ENCODE measurements around the gene PNPLA6.

PNPLA6 gene

DNA sequence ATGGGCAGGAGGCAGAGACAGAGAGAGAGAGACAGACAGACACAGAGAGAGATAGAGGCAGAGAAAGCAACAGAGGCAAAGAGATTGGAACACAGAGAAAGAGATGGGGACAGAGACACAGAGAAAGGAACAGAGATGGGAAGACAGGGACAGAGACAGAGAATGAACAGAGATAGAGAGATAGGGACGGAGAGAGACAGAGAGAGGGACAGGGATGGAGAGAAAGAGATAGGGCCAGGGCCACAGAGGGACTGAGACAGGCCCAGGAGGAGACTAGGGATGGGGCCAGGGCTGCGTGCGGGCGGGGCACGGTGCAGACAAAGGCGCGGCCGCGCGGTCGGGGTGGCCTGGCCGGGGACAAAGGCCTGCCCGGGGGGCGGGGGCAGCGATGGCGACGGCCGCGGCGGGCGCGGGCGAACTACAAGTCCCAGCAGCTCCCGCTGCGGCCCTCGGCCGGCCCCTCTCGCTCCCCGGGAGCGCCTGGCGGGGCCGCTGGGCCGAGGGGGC is 19.8 kb upstream of the PNPLA6 start, which contains the start of gene ZNF358:
ZNF358 (plus strand) TSS at position 459 of the 507 bp plus-strand sequence. CDS start 3,140 bp downstream, outside the sequence.
- no peak for DNase-seq

DNA sequence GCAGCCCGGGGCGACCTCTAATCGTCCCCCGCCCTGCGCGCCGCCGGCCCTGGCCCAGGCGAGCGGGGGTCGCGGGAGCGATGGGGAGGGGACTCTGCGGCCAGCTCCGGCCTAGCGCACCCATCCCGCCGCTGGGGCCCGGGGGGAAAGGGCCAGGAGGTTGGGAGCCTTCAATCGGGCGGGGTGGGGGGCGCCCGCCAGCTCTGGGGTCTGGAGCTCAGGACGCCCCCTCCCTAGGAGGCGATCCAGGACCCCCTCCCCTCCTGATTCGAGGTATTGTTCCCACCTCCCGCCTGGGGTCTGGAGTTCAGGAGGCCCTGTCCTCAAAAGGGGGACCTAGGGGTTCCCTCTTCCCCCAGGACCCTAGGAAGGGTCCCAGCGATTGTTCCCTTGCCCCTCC is 19.2 kb upstream of the PNPLA6 start:
- no peak for DNase-seq

DNA sequence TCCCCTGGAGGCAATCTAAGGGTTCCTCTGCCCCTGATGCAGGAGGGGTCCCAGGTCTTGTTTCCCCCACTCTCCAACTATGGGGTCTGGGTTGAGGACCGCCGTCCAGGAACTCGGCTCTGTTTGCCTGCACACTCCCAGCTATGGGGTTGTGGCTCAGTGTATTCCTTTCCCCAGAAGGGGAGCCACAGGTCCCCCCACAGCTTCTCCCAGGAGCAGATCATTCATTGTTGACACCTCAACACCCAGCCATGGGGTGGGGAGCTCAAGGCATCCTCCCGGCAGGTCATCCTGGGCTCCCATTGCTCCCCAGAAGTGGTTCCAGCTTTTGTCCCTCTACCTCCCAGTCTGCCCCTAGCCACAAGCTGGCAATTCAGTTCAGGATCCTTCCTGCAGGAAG is 18.6 kb upstream of the PNPLA6 start:
- no peak for DNase-seq

DNA sequence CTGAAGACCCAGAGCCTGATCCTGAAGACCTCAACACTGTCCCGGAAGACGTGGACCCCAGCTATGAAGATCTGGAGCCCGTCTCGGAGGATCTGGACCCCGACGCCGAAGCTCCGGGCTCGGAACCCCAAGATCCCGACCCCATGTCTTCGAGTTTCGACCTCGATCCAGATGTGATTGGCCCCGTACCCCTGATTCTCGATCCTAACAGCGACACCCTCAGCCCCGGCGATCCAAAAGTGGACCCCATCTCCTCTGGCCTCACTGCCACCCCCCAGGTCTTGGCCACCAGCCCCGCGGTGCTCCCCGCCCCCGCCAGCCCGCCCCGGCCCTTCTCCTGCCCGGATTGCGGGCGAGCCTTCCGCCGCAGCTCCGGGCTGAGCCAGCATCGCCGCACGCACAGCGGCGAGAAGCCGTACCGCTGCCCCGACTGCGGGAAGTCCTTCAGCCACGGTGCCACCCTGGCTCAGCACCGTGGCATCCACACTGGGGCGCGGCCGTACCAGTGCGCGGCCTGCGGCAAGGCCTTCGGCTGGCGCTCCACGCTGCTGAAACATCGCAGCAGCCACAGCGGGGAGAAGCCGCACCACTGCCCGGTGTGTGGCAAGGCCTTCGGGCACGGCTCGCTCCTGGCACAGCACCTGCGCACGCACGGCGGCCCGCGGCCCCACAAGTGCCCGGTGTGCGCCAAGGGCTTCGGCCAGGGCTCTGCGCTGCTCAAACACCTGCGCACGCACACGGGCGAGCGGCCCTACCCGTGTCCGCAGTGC is 16.0 kb upstream of the PNPLA6 start:
- DNase-seq: no peak

DNA sequence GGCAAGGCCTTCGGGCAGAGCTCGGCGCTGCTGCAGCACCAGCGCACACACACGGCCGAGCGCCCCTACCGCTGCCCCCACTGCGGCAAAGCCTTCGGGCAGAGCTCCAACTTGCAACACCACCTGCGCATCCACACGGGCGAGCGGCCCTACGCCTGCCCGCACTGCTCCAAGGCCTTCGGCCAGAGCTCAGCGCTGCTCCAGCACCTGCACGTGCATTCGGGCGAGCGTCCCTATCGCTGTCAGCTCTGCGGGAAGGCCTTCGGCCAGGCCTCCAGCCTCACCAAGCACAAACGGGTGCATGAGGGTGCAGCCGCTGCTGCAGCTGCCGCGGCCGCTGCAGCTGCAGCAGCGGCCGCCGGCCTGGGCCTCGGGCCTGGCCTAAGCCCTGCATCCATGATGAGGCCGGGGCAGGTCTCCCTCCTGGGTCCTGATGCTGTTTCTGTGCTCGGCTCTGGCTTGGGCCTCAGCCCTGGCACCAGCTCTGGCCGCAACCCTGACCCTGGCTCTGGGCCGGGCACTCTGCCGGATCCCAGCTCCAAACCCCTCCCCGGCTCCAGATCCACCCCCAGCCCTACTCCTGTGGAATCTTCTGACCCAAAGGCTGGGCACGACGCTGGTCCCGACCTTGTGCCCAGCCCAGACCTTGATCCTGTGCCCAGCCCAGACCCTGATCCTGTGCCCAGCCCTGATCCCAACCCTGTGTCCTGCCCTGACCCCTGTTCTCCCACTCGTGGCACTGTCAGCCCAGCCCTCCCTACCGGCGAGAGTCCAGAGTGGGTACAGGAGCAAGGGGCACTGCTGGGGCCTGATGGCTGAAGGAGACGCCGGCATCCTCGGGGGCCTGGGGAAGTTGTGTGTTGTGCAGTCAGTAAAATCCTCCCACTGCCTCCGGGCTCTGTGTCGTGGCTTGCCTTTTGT is 15.1 kb upstream of the PNPLA6 start:
- DNase-seq: no peak

DNA sequence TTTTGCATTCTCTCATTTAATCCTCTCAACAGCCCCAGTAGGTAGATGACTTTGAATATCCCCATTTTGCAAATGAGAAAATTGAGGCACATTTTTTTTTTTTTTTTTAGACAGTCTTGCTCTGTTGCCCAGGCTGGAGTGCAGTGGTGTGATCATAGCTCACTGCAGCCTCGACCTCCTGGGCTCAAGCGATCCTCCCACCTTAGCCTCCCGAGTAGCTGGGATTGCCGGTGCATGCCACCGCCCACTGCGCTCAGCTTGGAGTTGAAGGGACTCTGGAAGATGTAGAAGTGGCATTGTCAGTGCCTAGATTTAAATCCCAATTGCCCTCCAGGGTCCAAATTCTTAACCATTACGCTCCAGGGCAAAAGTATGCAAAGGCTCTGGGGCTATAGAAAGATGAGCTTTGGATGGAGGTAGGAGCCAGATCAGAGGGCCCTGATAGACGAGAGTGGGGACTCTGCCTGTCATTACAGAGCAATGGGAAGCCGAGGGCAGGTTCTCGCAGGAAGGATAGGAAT is 13.9 kb upstream of the PNPLA6 start:
- no peak for DNase-seq

DNA sequence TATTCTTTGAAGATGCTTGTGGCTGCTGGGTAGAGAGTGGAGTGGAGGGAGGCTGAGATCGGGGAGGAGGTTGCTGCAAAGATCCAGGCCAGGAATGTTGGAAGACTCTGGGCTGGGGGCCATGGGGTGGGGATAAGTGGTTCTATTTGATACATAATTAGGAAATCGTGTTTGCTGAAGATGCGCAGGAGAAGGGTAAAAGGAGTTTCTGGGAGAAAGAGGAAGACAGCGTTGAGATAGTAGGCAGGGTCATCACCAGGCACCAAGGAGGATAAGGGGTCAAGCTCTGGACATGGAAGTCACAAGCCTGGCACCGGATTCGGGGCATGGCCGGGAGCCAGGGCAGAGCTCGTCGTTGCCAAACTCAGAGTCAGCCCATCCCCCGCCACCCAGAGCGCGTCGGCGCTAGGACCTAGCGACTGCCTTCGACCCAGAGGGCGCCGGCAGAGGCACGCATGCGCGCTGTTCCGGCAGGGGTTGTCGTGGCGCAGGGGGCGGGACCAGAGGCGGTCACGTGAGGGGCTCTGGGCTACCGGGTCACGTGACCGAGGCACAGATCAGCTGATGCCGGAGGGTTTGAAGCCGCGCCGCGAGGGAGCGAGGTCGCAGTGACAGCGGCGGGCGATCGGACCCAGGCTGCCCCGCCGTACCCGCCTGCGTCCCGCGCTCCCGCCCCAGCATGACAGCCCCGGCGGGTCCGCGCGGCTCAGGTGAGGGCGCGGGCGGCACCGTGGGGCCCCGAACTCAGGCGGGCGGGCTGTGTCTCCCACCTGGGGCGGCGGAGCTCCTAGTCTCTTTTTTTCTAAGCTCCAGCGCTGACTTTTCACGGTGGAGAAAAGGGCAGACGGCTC is 13.2 kb upstream of the PNPLA6 start, which contains the start of gene MCOLN1:
MCOLN1 (plus strand) TSS at position 553 of the 851 bp plus-strand sequence; CDS start at position 680, 127 bp downstream.
- peak; percentile 99 for DNase-seq

DNA sequence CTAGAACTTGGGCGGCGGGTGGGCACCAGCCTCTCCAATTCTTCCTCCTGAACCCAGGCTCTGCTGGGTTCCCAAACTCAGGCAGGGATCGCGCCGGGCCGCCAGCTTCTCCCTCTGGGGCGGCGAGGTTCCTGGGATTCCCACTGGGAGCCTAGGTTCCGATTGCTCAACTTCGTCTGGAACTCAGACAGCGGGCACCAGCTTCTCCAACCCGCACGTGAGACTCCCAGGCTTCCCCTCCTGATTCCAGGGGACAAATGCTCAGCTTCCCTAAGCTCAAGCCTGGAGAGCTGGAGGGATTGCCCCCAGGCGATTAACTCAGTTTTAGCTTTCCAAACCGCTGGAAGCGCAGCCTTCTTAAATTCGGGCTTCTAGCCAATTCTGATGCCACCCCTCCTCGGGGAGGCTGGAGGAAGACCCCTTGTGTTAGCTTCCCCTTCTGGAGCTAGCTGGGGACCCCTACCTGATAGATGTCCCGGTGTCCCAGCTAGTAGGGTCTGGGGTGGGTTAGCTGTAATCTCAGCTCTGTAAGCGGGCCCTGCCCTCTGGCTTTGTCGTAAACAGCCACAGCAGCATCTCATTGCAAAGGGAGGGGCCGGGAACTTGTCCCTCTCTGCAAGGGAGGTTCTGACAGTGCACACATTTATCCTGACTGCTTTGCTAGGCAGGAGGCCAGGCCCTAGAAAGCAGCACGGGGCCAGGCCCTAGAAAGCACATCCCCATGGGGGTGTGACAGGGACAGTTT is 12.4 kb upstream of the PNPLA6 start:
- DNase-seq: no peak

DNA sequence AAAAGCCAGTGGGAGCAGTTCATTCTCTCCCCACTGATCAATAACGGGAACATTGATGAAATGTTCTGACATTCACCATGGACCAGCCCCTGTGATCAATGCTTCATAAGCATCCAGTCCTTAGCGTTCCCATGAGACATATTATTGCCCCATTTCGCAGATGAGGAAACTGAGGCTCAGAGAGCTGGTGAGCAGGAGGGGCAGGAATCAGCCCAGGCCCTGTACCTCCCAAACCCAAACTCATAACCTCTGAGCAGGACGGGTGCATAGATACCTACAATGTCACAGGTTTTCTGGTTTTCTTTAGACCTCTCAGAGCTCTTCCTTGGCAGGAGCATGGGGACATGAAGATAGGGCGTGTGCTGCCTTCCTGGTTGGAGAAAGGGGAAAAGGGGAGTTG is 11.0 kb upstream of the PNPLA6 start:
- DNase-seq: no peak

DNA sequence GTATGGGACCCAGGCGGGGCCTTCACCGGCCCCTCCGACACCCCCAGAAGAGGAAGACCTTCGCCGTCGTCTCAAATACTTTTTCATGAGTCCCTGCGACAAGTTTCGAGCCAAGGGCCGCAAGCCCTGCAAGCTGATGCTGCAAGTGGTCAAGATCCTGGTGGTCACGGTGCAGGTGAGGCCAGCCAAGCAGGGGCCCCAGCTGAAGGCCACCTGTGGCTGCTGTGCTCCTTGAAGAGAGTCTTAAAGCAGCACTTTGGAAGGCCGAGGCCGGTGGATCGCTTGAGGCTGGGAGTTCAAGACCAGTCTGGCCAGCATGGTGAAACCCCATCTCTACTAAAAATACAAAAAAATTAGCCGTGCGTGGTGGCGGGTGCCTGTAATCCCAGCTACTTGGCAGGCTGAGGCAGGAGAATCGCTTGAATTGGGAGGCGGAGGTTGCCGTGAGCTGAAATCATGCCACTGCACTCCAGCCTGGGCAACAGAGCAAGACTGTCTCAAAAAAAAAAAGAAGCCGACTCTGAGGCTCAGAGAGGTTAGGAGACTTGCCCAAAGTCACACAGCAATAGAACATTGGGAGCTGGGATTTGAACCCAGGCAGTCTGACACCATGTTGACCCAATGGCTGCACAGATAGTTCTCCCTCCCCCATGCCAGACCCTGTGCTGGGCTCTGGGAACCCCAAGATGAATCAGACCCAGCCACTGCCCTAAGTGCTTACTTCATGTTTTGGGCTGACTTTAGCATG is 10.4 kb upstream of the PNPLA6 start:
- no peak for DNase-seq

DNA sequence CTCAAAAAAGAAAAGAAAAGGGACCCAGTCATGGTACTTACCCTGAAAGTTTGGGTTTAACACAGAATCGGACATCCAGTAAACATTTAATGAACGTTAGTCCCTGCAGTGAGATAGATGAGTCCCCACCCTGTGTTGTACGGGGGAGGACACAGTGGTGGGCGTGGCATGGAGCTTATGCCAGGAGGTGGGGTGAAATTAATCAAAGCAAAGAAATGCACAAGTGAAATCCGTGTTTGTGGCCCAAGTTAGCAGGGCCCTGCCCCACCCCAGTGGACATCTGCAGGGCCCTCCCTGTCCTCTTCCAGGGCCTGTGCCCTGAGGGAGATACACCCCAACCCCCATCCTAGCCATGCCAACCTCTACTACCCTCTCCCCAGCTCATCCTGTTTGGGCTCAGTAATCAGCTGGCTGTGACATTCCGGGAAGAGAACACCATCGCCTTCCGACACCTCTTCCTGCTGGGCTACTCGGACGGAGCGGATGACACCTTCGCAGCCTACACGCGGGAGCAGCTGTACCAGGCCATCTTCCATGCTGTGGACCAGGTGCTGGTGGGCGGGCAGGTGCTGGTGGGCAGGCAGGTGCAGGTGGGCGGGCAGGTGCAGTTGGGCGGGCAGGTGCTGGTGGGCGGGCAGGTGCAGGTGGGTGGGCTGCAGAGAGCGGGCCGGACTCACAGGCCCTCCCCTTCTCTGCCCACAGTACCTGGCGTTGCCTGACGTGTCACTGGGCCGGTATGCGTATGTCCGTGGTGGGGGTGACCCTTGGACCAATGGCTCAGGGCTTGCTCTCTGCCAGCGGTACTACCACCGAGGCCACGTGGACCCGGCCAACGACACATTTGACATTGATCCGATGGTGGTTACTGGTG is 9.2 kb upstream of the PNPLA6 start:
- DNase-seq: no peak

DNA sequence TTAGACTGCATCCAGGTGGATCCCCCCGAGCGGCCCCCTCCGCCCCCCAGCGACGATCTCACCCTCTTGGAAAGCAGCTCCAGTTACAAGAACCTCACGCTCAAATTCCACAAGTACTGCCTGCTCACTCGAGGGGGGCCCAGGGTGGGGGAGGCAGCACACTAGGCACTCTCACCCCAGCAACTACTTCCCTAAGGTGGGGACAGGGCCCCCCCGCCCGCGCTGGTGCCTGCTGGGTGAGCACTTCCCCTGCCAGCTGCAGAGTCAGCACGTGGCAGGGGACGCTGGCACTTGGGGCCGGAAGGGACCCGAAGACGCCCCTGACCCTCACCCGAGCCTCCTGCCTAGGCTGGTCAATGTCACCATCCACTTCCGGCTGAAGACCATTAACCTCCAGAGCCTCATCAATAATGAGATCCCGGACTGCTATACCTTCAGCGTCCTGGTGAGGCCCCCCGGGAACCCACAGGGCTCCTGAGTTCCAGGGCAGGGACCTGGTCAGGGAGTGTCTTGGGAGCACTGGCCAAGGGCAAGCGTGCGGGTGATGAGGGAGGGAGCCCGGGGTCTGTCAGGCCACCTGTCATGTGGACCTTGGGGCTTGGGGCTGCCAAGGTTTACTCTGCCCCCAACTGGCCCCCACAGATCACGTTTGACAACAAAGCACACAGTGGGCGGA is 7.9 kb upstream of the PNPLA6 start:
- no peak for DNase-seq

DNA sequence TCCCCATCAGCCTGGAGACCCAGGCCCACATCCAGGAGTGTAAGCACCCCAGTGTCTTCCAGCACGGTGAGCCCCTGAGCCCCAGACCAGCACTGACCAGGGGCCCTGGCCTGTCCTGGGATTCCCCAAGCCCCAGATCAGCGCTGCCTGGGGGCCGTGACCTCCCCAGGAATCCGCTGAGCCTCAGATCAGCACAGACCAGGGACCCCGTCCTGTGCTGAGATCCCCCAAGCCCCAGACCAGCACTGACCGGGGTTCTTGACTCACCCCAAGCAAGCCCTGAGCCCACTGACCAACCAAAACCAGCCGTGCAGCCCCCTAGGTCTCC is 7.4 kb upstream of the PNPLA6 start:
- no peak for DNase-seq

DNA sequence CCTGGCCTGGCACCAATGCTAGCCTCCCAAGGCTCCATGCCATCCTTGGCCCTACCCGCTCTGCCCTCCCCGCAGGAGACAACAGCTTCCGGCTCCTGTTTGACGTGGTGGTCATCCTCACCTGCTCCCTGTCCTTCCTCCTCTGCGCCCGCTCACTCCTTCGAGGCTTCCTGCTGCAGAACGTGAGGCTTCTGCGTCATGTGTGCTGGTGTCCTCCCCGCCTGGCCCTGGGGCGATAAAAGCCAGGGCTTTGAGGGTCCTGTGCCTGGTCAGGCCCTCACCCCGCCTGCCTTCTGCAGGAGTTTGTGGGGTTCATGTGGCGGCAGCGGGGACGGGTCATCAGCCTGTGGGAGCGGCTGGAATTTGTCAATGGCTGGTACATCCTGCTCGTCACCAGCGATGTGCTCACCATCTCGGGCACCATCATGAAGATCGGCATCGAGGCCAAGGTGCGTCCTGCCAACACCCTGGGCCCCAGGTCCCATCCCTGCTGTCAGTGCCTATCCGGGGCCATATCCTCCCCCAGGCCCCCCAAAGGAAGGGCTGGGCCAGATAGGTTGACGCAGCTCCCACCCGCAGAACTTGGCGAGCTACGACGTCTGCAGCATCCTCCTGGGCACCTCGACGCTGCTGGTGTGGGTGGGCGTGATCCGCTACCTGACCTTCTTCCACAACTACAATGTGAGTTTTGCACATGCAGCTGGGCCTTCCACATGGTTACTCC is 6.8 kb upstream of the PNPLA6 start:
- no peak for DNase-seq

DNA sequence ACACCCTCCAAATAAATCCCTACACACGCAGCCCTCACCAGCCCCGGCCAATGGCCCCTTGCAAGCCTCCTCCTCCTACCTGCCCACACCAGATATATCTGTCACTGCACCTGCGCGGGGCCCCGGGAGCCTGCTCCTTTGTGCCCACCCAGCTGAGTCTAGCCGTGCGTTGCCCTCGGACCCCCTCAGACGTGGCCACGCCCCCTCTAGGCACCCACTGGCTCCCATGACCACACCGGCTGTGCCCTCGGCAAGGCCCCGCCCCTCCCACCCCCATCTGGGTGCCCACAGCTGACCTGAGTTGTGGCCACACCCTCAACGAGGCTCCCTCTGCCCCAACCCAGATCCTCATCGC is 6.3 kb upstream of the PNPLA6 start:
- no peak for DNase-seq

DNA sequence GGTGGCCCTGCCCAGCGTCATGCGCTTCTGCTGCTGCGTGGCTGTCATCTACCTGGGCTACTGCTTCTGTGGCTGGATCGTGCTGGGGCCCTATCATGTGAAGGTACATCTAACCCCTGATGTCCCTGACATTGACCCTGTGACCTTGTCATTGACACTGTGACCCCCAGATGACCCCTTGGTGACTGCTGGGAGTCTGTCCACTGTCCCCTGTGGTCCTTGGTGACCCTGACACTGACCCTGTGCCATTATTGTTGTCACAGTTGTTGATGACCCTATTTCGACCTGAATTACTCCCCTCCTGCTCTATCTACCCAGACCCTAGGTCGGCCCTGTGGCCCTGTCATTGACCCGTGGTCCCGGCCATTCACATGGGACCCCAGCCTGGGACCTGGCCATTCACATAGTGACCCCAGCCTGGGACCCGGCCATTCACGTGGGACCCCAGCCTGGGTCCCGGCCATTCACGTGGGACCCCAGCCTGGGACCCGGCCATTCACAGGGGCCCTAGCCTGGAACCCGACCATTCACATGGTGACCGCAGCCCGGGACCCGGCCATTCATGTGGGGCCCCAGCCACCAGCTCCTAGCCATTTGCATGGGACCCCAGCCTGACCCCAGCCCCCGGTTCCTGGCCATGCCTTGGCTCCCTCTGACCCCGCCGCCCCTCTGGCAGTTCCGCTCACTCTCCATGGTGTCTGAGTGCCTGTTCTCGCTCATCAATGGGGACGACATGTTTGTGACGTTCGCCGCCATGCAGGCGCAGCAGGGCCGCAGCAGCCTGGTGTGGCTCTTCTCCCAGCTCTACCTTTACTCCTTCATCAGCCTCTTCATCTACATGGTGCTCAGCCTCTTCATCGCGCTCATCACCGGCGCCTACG is 5.7 kb upstream of the PNPLA6 start:
- DNase-seq: no peak

DNA sequence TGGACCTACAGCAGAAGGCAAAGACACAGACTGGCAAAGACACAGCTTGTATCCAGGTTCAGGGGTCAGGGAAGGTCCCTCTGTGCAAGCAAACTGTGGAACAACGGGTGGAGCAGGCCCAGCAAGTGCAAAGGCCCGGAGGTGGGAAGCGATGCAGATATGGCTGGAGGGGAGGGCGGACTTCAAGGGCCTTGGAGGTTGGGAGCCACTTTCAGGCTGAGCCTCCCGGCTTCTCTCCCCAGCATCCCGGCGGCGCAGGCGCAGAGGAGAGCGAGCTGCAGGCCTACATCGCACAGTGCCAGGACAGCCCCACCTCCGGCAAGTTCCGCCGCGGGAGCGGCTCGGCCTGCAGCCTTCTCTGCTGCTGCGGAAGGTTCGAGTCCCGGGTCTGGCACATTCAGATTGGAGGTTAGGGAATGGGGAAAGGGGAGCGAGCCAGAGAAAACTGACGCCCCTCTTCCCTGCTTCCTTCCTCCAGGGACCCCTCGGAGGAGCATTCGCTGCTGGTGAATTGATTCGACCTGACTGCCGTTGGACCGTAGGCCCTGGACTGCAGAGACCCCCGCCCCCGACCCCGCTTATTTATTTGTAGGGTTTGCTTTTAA is 2.1 kb upstream of the PNPLA6 start:
- DNase-seq: no peak
